Dendritic cell treated with granulocyte-macrophage colony-stimulating factor and Interleukin-4, amounts not matched to agents 40 ng/mL and 50 ng/mL, for 4 days (primary cell): ENCODE results near the gene PTBP3.
"Not testable (repeated sequence)": the region's sequence is repeated elsewhere in the genome, so short reads cannot be mapped to it uniquely, and the experiment has no call there.

Experiments used
- H3K27ac Mint-ChIP-seq: one replicate; pipeline ENCODE4 v1.8.0; 2022; ENCODE audit warnings: mild to moderate bottlenecking, mixed read lengths
- H3K27me3 Mint-ChIP-seq: one replicate; pipeline ENCODE4 v1.8.0; 2022; ENCODE audit warnings: mild to moderate bottlenecking, mixed read lengths
- H3K36me3 Mint-ChIP-seq: one replicate; pipeline ENCODE4 v1.8.0; 2022; ENCODE audit warnings: low read depth, mixed read lengths
- H3K4me1 Mint-ChIP-seq: one replicate; pipeline ENCODE4 v1.8.0; 2022; ENCODE audit warnings: low read depth, mixed read lengths
- H3K4me3 Mint-ChIP-seq: one replicate; pipeline ENCODE4 v1.8.0; 2022; ENCODE audit warnings: mild to moderate bottlenecking, moderate library complexity, mixed read lengths
- H3K9me3 Mint-ChIP-seq: one replicate; pipeline ENCODE4 v1.8.0; 2022; ENCODE audit warnings: mixed read lengths
- intact Hi-C: fragments of 100-400 bp; cut with micrococcal nuclease; formaldehyde crosslinking; loops from one replicate; pipeline ENCODE4 v1.15.0; 2022

Gene PTBP3, protein sequence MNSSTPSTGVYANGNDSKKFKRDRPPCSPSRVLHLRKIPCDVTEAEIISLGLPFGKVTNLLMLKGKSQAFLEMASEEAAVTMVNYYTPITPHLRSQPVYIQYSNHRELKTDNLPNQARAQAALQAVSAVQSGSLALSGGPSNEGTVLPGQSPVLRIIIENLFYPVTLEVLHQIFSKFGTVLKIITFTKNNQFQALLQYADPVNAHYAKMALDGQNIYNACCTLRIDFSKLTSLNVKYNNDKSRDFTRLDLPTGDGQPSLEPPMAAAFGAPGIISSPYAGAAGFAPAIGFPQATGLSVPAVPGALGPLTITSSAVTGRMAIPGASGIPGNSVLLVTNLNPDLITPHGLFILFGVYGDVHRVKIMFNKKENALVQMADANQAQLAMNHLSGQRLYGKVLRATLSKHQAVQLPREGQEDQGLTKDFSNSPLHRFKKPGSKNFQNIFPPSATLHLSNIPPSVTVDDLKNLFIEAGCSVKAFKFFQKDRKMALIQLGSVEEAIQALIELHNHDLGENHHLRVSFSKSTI

DNA sequence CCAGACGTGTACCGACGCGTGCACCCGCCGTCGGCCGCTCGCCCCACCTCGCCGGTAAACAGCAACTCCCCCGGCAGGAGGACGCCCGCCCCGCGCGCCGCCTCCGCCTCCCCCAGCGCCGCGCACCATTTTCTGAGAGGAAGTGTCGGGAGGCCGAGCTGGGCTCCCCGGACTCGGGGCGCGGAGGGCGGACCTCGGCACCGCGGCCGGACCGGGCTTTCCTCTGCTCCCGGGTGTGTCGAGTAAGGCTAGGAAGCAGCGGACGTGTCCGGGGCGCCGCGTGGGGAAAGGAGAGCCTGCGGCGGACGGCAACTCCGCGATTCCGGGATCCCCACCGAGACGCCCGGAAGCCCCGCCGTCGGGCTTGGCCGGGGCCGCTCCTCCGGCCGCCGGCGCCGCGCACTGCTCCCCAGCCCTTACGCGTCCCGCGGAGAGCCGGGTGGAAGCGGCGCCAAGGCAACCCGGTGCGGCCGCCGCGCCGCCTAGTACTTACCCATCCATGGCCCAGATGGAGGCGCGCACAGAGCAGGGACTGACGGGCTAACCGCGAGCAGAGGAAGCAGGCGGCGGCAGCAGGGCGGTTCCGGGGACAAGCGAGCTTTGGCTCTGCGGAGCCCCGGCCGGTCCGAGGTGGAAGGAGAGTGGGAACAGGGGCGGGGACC lies at the start of gene PTBP3:
Gene PTBP3 (minus strand): TSS at position 643 of the 662 bp plus-strand sequence. CDS start 35,754 bp downstream, outside the sequence.
- Mint-ChIP-seq H3K27me3 (peaks cover 3% of the 10 kb centered on the region), H3K27ac (peak within 1 kb of the TSS; percentile 85), H3K36me3 (peaks cover 17% of the 10 kb centered on the region), H3K9me3 (no peaks in the 10 kb centered on the region), H3K4me3 (peak within 1 kb of the TSS; percentile 86), H3K4me1 (peaks cover 24% of the 10 kb centered on the region)
- intact Hi-C loops = loop anchor here (2.0 to 10.0 kb wide), 2 partner anchors 238 to 436 kb away; partner anchors contain the start of gene UGCG

DNA sequence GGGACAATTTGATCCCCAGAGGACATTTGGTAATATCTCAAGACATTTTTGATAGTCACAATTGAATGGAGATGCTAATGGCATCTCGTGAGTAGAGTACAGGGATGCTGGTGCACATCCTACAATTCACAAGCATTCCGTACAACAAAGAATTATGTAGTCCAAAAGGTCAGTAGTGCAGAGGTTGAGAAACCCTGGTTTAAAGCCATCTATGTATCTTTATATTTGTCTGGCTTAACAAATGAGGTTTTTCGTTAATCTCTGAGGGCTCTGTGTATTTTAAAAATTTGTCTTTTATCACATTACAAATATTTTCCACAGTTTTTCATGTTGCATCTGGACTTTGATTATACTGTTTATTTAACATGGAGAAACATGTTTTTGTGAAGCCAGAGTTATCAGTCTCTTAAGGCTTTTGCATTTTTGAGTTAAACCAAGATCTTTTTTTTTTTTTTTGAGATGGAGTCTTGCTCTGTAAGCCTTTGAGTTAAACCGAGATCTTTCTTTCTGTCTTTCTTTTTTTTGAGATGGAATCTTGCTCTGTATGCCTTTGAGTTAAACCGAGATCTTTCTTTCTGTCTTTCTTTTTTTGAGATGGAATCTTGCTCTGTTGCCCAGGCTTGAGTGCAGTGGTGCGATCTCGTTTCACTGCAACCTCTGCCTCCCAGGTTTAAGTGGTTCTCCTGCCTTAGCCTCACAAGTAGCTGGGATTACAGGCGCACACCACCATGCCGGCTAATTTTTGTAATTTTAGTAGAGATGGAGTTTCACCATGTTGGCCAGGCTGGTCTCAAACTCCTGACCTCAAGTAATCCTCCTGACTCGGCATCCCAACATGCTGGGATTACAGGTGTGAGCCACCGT lies 49.3 kb upstream of the PTBP3 start:
- no peaks in the 10 kb centered on the region for H3K9me3 Mint-ChIP-seq
- intact Hi-C loops = loop anchor here (5.0 kb wide), 1 partner anchor 335 kb away; the partner anchor contains the start of gene INIP
- H3K4me1 Mint-ChIP-seq = peaks cover 40% of the 10 kb centered on the region
- no peak overlapping the region for H3K27ac Mint-ChIP-seq
- no peaks in the 10 kb centered on the region for H3K27me3 Mint-ChIP-seq
- peaks cover 9% of the 10 kb centered on the region for H3K36me3 Mint-ChIP-seq
- no peak overlapping the region for H3K4me3 Mint-ChIP-seq

DNA sequence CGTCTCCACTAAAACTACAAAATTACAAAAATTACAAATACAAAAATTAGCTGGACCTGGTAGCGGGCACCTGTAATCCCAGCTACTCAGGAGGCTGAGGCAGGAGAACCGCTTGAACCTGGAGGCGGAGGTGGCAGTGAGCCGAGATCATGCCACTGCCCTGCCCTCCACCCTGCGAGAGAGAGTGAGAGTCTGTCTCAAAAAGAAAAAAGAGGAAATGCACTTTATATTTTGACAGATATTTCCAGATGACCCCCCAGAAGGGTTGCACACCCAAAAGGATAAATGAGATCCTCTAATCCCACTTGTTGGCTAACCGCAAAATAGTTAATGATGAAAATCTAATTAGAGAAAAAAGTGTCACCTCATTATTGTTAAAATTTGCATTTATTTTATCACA lies 48.6 kb upstream of the PTBP3 start:
- H3K4me3 Mint-ChIP-seq = no peak overlapping the region
- H3K27ac Mint-ChIP-seq = no peak overlapping the region
- H3K9me3 Mint-ChIP-seq = no peaks in the 10 kb centered on the region

DNA sequence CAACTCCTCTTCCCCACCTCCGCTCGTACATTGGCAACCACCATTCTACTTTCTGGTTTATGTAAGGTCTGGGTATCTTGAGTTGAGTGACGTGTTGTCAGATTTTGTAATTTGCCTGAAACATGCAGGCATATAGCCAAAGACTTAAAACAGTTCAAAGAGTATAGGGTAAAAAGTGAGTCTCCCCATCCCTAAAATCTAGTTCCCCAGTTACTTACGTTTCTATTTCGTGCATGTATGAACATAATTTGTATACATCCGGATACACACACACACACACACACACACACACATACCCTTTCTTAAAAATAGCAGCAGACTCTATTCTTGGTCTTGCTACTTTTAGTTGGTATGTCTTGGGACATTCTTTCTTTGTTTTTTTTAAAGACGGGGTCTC lies 47.4 kb upstream of the PTBP3 start:
- Mint-ChIP-seq H3K4me3 (peak overlapping the region; percentile 91), H3K27me3 (no peaks in the 10 kb centered on the region), H3K27ac (peak overlapping the region; percentile 98), H3K36me3 (peaks cover 9% of the 10 kb centered on the region), H3K4me1 (peaks cover 56% of the 10 kb centered on the region), H3K9me3 (no peaks in the 10 kb centered on the region)
- intact Hi-C loops = loop anchor here (5.0 kb wide), 1 partner anchor 336 kb away; the partner anchor contains the start of gene INIP

More for the DNA sequence above, 48.6 kb upstream of the PTBP3 start:
- Mint-ChIP-seq H3K36me3 (peaks cover 9% of the 10 kb centered on the region), H3K27me3 (no peaks in the 10 kb centered on the region), H3K4me1 (peaks cover 47% of the 10 kb centered on the region)
- intact Hi-C loops = loop anchor here (5.0 kb wide), 1 partner anchor 335 kb away; the partner anchor contains the start of gene INIP

DNA sequence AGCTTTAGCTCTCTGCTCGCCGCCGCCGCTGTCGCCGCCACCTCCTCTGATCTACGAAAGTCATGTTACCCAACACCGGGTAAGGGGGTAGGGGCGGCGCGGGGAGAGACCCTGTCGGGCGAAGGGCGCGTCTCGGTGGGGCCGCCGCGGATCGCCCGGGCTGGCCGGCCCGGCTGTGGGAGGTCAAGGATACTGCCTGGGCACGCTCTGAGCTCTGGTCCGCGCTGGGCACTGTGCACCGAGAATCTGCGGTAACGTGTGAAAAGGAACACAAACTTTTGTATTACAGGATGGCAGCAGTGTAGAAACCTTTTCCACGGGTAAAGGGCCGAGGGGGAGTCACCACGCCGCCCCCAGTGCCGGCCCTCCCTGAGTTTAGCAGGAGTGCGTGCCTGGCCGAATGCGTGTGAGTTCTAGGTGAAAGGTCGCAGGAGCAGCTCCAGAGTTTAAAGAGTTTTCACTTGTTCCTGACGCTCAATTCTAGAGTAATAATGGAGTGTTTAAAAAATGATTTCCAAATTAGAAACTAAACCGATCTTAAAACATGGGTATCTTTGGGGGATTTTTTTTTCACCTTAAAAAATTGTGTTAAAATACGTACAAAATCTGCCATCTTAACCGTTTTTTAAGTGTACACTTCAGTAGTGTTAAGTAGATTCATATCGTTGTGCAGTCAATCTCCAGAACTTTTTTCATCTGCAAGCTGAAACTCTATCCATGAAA lies 46.8 kb upstream of the PTBP3 start, which contains the start of gene HSDL2:
Gene HSDL2 (plus strand): TSS at position 7 of the 723 bp plus-strand sequence. CDS start 56 bp downstream, at position 63.
- Mint-ChIP-seq H3K27me3 (no peaks in the 10 kb centered on the region), H3K4me3 (peak within 1 kb of the TSS; percentile 91), H3K27ac (peak within 1 kb of the TSS; percentile 98), H3K36me3 (peaks cover 11% of the 10 kb centered on the region), H3K4me1 (peaks cover 56% of the 10 kb centered on the region), H3K9me3 (no peaks in the 10 kb centered on the region)
- intact Hi-C loops = loop anchor here (5.0 kb wide), 1 partner anchor 337 kb away; the partner anchor contains the start of gene INIP

DNA sequence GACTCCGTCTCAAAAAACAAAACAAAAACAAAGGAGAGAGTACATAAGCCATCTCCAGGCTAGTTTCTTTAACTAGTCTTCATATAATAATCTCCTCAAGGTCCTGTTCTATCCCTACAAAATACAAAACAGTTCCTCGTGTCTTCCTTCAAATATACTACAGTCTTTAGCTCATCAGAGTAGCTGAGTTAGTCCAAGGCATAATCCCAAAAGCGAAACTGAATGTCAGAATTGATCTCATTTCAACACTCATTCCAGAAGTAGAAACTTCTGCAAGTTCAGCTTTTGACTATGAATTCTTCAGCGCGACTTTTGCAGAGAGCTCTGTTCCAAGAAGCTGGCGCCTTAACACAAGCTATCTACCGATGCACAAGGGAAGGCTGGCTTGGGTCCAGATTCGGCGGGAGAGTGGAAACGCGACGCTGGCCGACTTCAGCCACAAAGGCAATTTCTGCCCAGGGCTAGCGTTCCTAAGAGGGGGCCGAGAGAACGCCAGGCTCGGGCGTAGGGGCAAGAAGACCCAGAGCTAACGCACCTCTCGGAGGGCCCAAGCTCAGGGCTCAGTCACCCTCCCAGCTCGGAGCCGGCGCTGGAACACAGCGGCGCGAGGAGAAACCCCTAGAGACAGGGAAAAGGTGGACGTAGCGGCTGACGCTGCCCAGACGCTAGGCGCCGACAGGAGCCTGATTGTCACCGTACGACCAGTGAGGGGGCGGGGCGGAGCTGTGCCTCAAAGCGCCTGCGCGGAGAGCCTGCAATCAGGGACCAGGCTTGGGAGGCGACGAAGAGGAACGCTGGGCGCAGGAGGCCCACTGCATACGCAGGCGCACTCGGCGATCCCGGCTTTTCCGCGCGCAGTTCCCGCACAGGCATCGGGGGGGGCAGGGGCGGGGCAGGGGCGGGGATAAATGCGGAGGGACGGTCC lies 46.0 kb upstream of the PTBP3 start:
- Mint-ChIP-seq H3K4me1 (peaks cover 50% of the 10 kb centered on the region), H3K9me3 (no peaks in the 10 kb centered on the region), H3K36me3 (peaks cover 14% of the 10 kb centered on the region), H3K4me3 (peak overlapping the region; percentile 91), H3K27ac (peak overlapping the region; percentile 98), H3K27me3 (no peaks in the 10 kb centered on the region)
- intact Hi-C loops = loop anchor here (5.0 kb wide), 1 partner anchor 338 kb away; the partner anchor contains the start of gene INIP

DNA sequence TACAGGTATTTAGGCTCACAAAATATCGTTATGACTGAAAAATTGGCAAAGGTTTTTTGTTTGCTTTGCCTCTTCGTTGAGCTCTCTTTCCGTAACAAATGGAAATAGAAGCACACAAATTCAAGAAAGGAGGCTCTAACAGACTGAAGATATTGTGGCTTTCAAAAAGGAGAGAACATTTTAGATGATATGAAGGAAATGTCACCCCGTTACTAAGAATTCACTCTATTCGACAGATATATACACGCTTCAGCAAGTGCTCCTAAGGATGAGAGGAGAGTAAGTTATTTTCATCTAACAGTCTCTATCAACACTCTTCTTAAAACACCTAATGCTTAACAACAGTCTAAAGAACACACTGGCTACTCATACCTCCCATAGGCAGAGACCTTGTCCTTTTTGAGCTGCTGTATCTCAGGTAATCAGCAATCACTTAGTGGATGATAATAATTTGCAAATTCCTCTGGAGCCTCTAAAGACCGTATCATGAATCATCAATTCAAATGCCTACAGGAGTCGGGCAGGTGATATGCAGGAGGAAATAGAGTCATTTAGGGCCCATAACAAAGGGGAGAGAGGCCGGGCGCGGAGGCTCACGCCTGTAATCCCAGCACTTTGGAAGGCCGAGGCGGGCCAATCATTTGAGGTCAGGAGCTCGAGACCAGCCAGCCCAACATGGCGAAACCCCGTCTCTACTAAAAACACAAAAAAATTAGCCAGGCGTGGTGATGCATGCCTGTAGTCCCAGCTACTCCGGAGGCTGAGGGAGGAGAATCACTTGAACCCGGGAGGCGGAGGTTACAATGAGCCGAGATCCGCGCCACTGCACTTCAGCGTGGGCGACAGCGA lies 45.1 kb upstream of the PTBP3 start:
- Mint-ChIP-seq H3K4me1 (peaks cover 47% of the 10 kb centered on the region), H3K27me3 (no peaks in the 10 kb centered on the region), H3K27ac (peak overlapping the region; percentile 98), H3K9me3 (no peaks in the 10 kb centered on the region), H3K36me3 (peaks cover 14% of the 10 kb centered on the region), H3K4me3 (peak overlapping the region; percentile 88)
- intact Hi-C loops = no loop called here

DNA sequence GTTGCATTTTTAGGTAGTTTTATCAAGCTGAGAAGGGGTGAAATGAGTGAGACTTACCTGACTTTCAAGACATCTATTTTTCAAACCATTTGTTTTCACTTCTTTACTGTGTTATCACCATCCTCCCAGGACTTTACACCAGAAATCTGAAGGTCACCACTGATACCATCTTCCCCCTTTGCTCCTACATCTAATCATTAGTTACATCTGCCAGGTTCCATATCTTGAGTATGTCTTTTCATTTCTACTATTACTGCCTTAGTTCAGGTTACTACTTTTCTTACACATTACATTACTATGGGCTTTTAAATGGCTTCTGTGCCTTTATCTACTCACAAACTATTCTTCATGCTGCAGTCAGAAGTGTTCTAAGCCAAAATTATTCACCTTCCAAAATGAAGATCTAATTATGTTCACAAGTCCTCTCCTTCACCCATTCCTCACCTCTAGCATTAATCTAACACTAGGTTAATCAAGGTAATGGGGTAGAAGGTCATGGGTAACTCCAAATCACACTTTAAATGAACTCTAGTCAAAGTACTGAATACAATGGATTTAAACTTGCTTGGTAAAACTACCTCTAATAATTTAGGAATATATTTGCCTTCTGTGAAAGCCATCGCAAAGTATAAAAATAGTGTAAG lies 44.4 kb upstream of the PTBP3 start:
- Mint-ChIP-seq H3K27me3 (no peaks in the 10 kb centered on the region), H3K9me3 (no peaks in the 10 kb centered on the region), H3K27ac (no peak overlapping the region), H3K4me1 (peaks cover 47% of the 10 kb centered on the region), H3K36me3 (peaks cover 14% of the 10 kb centered on the region), H3K4me3 (no peak overlapping the region)
- intact Hi-C loops = no loop called here

DNA sequence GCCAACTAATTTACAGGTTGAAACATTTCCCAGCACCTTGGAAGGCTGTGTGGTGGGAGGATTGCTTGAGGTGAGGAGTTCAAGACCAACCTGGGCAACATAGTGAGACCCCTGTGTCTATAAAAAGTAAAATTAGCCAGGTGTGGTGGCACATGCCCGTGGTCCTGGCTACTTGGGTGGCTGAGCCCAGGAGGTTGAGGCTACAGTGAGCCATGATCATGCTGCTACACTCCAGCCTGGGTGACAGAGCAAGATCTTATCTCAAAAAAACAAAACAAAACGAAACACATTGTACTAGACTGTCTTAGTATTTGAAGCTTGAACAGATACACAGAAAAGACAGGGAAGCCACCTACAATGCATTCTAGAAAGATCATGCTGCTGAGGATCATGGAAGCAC lies 43.7 kb upstream of the PTBP3 start:
- Mint-ChIP-seq H3K9me3 (no peaks in the 10 kb centered on the region), H3K4me1 (peaks cover 47% of the 10 kb centered on the region), H3K27me3 (no peaks in the 10 kb centered on the region), H3K4me3 (no peak overlapping the region), H3K27ac (no peak overlapping the region), H3K36me3 (peaks cover 14% of the 10 kb centered on the region)
- intact Hi-C loops = no loop called here

DNA sequence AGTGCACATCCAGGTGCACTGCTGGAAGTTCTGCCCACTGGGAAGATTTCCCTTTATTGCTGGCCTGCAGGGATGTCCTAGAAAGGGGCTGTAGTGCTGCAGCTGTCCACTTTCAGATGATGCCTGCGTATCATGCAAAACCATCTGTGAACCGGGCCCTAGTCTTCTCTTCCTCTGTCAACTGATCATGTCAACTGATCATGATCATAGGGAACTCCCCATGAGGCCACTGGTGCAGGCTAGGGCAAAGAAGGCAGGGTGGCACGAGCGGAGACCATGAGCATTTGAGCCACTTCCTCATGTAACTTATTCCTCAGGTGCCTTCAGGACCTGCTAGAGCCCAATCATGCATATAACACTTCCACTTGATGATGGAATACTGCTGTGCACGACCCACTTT lies 41.9 kb upstream of the PTBP3 start:
- no peaks in the 10 kb centered on the region for H3K27me3 Mint-ChIP-seq
- H3K9me3 Mint-ChIP-seq = peaks cover 9% of the 10 kb centered on the region
- H3K36me3 Mint-ChIP-seq = peaks cover 14% of the 10 kb centered on the region
- intact Hi-C loops = no loop called here
- H3K4me1 Mint-ChIP-seq = peaks cover 30% of the 10 kb centered on the region
- no peak overlapping the region for H3K4me3 Mint-ChIP-seq
- H3K27ac Mint-ChIP-seq = no peak overlapping the region

DNA sequence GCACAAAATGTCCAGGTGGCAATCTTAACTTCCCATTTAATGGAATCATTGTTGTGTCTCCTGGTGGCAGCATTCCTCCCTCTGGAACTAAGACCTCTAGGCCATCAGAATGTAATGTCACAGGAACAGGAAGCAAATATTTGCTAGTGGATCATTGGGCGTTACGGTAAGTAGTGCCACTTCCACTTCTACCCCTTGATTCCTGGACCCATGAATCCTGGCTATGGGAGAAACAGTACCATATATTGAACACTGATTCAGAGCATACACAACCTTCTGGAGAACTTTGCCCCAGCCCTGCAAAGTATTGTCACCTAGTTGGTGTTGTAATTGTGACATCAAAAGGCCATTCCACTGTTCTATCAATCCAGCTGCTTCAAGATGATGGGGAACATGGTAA lies 40.8 kb upstream of the PTBP3 start:
- H3K27ac Mint-ChIP-seq, H3K4me3 Mint-ChIP-seq, H3K27me3 Mint-ChIP-seq, H3K36me3 Mint-ChIP-seq, intact Hi-C loops: not testable (repeated sequence)
- H3K4me1 Mint-ChIP-seq = peaks cover 28% of the 10 kb centered on the region
- H3K9me3 Mint-ChIP-seq = peaks cover 20% of the 10 kb centered on the region
